CD8-positive, alpha-beta memory T cell (primary cell): ENCODE data around the gene SETD6. TPM values are rescaled to one million over a fixed set of nuclear protein-coding genes. Genes with fewer than 3 reads are reported as not detected.

Experiments
- CTCF ChIA-PET: fragments of 350-600 bp; sonication (Branson Sonifier 250); formaldehyde crosslinking; loops from one replicate; lab custom pipeline; 2021; ENCODE audit warnings: antibody characterized with exemption; lab: Charles Lee
- POLR2A ChIA-PET: fragments of 350-600 bp; sonication (Branson Sonifier 250); formaldehyde crosslinking; loops from one replicate; lab custom pipeline; 2021; ENCODE audit warnings: antibody characterized with exemption; lab: Charles Lee
- DNase-seq, 5 donors: peaks; one replicate each; pipeline versions ENCODE4 v3.0.0 to v3.0.0-alpha.2; 2020 to 2022; ENCODE audit warnings: mixed read lengths in 1 of 5
- H3K27ac ChIP-seq: one replicate; pipeline ENCODE4 v1.7.0; 2013; ENCODE audit warnings: low read depth, mild to moderate bottlenecking, low read length, moderate library complexity
- H3K27me3 ChIP-seq: 2 replicates; pipeline ENCODE4 v1.7.0; 2013; ENCODE audit warnings: low read length, mild to moderate bottlenecking; ENCODE audit not compliant: insufficient read depth, poor library complexity, severe bottlenecking
- H3K36me3 ChIP-seq: 2 replicates; pipeline ENCODE4 v1.7.0; 2013; ENCODE audit warnings: mild to moderate bottlenecking, low read length, moderate library complexity; ENCODE audit not compliant: insufficient read depth
- H3K4me1 ChIP-seq: 2 replicates; pipeline ENCODE4 v1.7.0; 2013; ENCODE audit warnings: mild to moderate bottlenecking, low read length, moderate library complexity; ENCODE audit not compliant: insufficient read depth
- H3K4me3 ChIP-seq: 2 replicates; pipeline ENCODE4 v1.7.0; 2013; ENCODE audit warnings: mild to moderate bottlenecking, low read length
- H3K9me3 ChIP-seq: 2 replicates; pipeline ENCODE4 v1.7.0; 2013; ENCODE audit warnings: mild to moderate bottlenecking, low read length
- H3K27ac Mint-ChIP-seq, 8 donors: one replicate each; pipeline ENCODE4 v1.8.0; 2020 to 2021; ENCODE audit warnings: mixed read lengths in 8 of 8, mild to moderate bottlenecking in 6 of 8, inconsistent platforms in 3 of 8, moderate library complexity in 3 of 8
- H3K27me3 Mint-ChIP-seq, 2 donors: one replicate each; pipeline ENCODE4 v1.8.0; 2020 to 2021; ENCODE audit warnings: mixed read lengths in 2 of 2, mild to moderate bottlenecking in 1 of 2, moderate library complexity in 1 of 2
- H3K36me3 Mint-ChIP-seq, 3 donors: one replicate each; pipeline ENCODE4 v1.8.0; 2020 to 2021; ENCODE audit warnings: mixed read lengths in 3 of 3, inconsistent platforms in 1 of 3, mild to moderate bottlenecking in 1 of 3
- H3K4me1 Mint-ChIP-seq, 3 donors: one replicate each; pipeline ENCODE4 v1.8.0; 2020 to 2021; ENCODE audit warnings: mixed read lengths in 3 of 3, inconsistent platforms in 1 of 3, mild to moderate bottlenecking in 1 of 3
- H3K4me3 Mint-ChIP-seq, 7 donors: one replicate each; pipeline ENCODE4 v1.8.0; 2020 to 2021; ENCODE audit warnings: mixed read lengths in 7 of 7, mild to moderate bottlenecking in 6 of 7, moderate library complexity in 4 of 7, inconsistent platforms in 2 of 7
- H3K9me3 Mint-ChIP-seq, 5 donors: one replicate each; pipeline ENCODE4 v1.8.0; 2020 to 2022; ENCODE audit warnings: mixed read lengths in 5 of 5, mild to moderate bottlenecking in 3 of 5, moderate library complexity in 2 of 5, inconsistent platforms in 1 of 5
- polyA plus RNA-seq: library from polyadenylated mRNA; unstranded; fragments of 300-500 nt; fragmentation: Illumina TruSeq; gene quantifications from one replicate; pipeline ENCODE4 v1.2.3, GENCODE V29; 2021
- total RNA-seq, 2 experiments: library from RNA; stranded (reverse); gene quantifications; one replicate each; pipeline ENCODE4 v1.2.3, GENCODE V29; 2021

SETD6 gene
- total RNA-seq (10 to 100 TPM; 23.8 to 24.9 TPM), polyA plus RNA-seq (10.5 TPM)

DNA sequence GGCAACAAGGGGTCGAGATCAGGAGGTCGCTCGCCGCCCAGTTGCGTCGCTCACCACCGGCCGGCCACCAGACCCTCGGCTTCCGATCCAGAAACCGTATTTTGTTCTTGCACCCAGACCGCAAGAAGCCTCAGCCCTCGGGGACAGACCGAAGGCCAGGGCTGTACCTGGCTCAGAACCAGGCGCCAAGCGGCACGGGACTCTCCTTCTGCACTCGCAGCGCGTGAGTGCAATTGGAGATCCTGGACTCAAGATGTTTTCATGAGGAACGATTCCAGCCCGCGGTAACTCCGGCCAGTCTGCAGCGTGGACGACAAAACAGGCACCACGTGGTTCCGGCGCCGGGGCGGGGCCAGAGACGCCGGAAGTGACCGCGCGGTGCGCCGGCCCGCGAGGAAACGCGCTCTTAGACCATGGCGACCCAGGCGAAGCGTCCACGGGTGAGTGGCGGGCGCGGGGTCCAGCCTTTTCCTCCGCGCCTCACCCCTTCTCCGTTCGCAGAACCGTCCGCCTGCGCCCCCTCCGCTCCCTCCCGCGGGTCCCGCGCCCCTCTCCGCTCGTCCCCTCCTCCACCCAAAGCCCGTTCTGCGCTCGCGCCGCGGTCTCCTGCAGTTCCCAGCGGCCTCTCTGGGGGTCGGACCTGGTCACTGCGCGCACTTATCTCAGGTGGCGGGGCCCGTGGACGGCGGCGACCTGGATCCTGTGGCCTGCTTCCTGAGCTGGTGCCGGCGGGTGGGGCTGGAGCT lies at the start of gene SETD6:
Gene SETD6, plus strand, starts transcription at position 393 of the 746 bp plus-strand sequence. Its CDS starts 21 bp downstream, at position 414.
- H3K27ac Mint-ChIP-seq, result peak within 1 kb of the TSS; percentile 85 to 94 (median 88)
- H3K27me3 Mint-ChIP-seq, result no peaks in the 10 kb centered on the region
- ChIA-PET POLR2A (interaction anchor here (0.6 kb wide), 2 partner anchors 236 to 1007 kb away, joined by 4 to 5 read pairs; no protein-coding TSS in a partner anchor), CTCF (interaction anchor here (0.9 to 2.5 kb wide), 3 partner anchors 10 to 241 kb away, joined by 3 to 26 read pairs (median 4); partner anchors contain the start of gene NDRG4)
- Histone ChIP-seq H3K4me3 (peak within 1 kb of the TSS; percentile 92), H3K9me3 (no peaks in the 10 kb centered on the region), H3K4me1 (peaks cover 17% of the 10 kb centered on the region), H3K27ac (peak within 1 kb of the TSS; percentile 75), H3K27me3 (no peaks in the 10 kb centered on the region), H3K36me3 (peaks cover 21% of the 10 kb centered on the region)
- H3K36me3 Mint-ChIP-seq, result peaks cover 0 to 37% (median 5%) of the 10 kb centered on the region in 3 donors
- peak within 1 kb of the TSS; percentile 88 to 96 (median 90) for H3K4me3 Mint-ChIP-seq
- H3K4me1 Mint-ChIP-seq, result peaks cover 17 to 22% (median 19%) of the 10 kb centered on the region in 3 donors
- peak; percentile 56 to 78 (median 67) for DNase-seq
- no peaks in the 10 kb centered on the region for H3K9me3 Mint-ChIP-seq

DNA sequence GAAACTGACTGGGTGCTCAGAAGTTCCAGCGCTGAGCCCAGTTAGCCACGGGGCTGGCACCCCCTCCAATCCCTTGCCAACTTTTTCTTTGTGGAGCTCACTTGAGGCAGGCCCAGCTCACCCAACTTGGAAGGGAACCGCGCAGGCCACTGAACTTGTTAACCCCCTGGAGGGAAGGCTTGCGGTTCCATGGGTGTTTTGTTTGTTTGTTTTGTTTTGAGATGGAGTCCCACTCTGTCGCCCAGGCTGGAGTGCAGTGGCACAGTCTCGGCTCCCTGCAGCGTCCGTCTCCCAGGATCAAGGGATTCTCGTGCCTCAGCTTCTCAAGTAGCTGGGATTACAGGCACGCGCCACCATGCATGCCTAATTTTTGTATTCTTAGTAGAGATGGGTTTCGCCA lies 49.5 kb upstream of the SETD6 start:
- Mint-ChIP-seq H3K36me3 (no peaks in the 10 kb centered on the region), H3K4me3 (no peak overlapping the region), H3K27ac (no peak overlapping the region), H3K9me3 (no peaks in the 10 kb centered on the region), H3K27me3 (peaks cover 39 to 73% of the 10 kb centered on the region in 2 donors), H3K4me1 (peaks cover 8 to 9% (median 8%) of the 10 kb centered on the region in 3 donors)
- ChIA-PET CTCF (interaction anchor here (1.4 kb wide), 1 partner anchor 129 kb away, joined by 3 read pairs; no protein-coding TSS in a partner anchor), POLR2A (no interaction called here)
- H3K4me3 ChIP-seq, result no peak overlapping the region
- DNase-seq, result no peak
- H3K36me3 ChIP-seq, result no peaks in the 10 kb centered on the region
- H3K4me1 ChIP-seq, result no peaks in the 10 kb centered on the region
- no peaks in the 10 kb centered on the region for H3K9me3 ChIP-seq
- H3K27ac ChIP-seq, result no peak overlapping the region
- peaks cover 23% of the 10 kb centered on the region for H3K27me3 ChIP-seq

- peaks cover 35 to 69% of the 10 kb centered on the region in 2 donors for H3K27me3 Mint-ChIP-seq
- H3K4me1 ChIP-seq, result no peaks in the 10 kb centered on the region
- H3K27ac ChIP-seq, result no peak overlapping the region
- H3K27me3 ChIP-seq, result peaks cover 23% of the 10 kb centered on the region
- H3K9me3 Mint-ChIP-seq, result no peaks in the 10 kb centered on the region
- H3K4me3 Mint-ChIP-seq, result peak overlapping the region in 2 of 7 donors; percentile 32 to 34
- no peaks in the 10 kb centered on the region for H3K36me3 ChIP-seq
- no peaks in the 10 kb centered on the region for H3K9me3 ChIP-seq
- CTCF ChIA-PET, result no interaction called here
- POLR2A ChIA-PET, result no interaction called here
- H3K4me1 Mint-ChIP-seq, result peaks cover 8 to 9% (median 8%) of the 10 kb centered on the region in 3 donors
- no peak overlapping the region for H3K4me3 ChIP-seq
- H3K27ac Mint-ChIP-seq, result no peak overlapping the region
- H3K36me3 Mint-ChIP-seq, result no peaks in the 10 kb centered on the region
- DNase-seq, result no peak
Measured at GRCh38 chr16:58466396-58466795, 48.9 kb upstream of the SETD6 start.

DNA sequence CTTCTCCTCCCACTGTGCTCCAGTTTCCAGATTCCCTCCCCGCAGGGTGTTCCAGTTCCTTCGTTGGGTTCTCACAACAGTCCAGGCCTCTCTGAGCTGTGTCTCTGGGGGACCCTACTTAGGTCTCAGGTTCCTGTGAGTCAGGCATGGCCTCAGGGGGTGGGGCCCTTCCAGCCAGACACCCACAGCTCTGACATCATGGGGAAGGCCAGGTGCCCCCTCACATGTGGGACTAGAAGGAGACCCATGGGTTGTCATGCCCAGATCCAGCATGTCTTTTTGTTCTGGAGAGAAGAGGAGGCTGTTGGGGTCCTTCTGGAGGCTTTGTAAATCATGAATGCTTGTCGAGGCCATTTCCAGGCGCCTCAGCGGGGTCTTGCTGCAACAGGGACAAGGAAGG lies 47.4 kb upstream of the SETD6 start:
- Mint-ChIP-seq H3K36me3 (no peaks in the 10 kb centered on the region), H3K4me1 (peaks cover 6 to 9% (median 6%) of the 10 kb centered on the region in 3 donors), H3K27ac (peak overlapping the region in 1 of 8 donors; percentile 3), H3K27me3 (peaks cover 33 to 59% of the 10 kb centered on the region in 2 donors), H3K9me3 (no peaks in the 10 kb centered on the region), H3K4me3 (no peak overlapping the region)
- no peak overlapping the region for H3K27ac ChIP-seq
- no peak overlapping the region for H3K4me3 ChIP-seq
- ChIA-PET CTCF (no interaction called here), POLR2A (no interaction called here)
- H3K36me3 ChIP-seq, result no peaks in the 10 kb centered on the region
- DNase-seq, result no peak
- H3K27me3 ChIP-seq, result peaks cover 14% of the 10 kb centered on the region
- H3K4me1 ChIP-seq, result no peaks in the 10 kb centered on the region
- no peaks in the 10 kb centered on the region for H3K9me3 ChIP-seq

DNA sequence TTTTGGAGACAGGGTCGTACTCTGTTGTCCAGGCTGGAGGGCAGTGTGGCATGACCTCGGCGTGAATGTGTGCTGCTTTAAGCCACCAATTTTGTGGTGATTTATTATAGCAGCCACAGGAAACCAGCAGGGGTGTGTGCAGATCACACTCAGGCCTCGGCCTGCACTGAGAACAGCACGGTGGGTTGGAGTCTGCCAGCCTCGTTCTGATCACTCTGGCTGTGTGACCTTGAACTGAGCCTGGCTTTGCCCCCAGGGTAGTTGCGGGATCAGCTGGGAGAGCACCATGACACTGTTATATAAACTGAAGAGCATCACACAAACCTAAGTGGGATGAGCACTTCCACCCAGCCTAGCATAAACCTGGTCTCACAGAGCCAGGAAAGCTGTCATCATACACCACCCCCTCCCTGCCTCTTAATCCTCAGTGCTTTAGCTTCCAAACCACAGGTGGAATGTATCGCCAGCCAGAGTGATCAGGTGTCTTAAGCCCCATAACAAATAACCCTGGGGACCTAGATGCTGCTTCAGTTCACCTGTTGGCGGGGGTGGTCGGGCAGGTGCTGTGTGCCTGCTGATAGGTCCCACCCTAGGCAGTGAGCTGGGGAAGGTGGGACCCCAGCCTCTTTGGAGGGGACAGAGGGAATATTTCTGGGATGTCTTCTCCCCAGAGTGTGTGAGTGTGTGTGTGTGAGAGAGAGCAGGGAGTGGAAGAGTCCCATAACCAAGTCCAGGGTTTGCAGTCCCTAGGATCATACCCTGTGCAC lies 43.9 kb upstream of the SETD6 start:
- CTCF ChIA-PET, result interaction anchor here (0.9 kb wide), 1 partner anchor 16 kb away, joined by 4 read pairs; no protein-coding TSS in a partner anchor
- Histone ChIP-seq H3K27me3 (peaks cover 2% of the 10 kb centered on the region), H3K4me3 (no peak overlapping the region), H3K27ac (no peak overlapping the region), H3K4me1 (no peaks in the 10 kb centered on the region), H3K9me3 (no peaks in the 10 kb centered on the region), H3K36me3 (no peaks in the 10 kb centered on the region)
- Mint-ChIP-seq H3K27me3 (peaks cover 23 to 58% of the 10 kb centered on the region in 2 donors), H3K4me1 (peaks cover 0 to 1% (median 0%) of the 10 kb centered on the region in 3 donors), H3K9me3 (no peaks in the 10 kb centered on the region), H3K4me3 (no peak overlapping the region), H3K36me3 (no peaks in the 10 kb centered on the region), H3K27ac (no peak overlapping the region)
- POLR2A ChIA-PET, result no interaction called here
- DNase-seq, result no peak

DNA sequence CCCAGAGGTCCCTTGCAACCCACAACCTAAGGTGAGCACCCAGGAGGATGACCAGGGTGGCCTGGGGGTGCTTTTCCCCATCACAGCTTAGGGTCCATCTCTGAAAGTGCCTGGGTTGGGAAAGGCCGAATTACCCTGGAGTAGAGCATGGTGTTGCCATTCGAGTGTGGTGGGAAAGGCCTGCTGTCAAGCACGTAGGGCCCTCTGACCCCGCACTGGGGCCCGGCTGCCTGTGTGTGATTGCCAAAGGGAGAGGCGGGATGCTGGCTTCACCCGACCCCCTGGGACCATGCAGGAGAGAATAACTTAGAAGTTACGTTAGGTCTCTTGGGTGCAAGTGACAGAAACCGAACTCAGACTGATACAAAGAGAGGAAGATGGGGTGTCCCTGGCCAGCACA lies 43.1 kb upstream of the SETD6 start:
- Mint-ChIP-seq H3K4me1 (no peaks in the 10 kb centered on the region), H3K4me3 (no peak overlapping the region), H3K36me3 (no peaks in the 10 kb centered on the region), H3K27me3 (peaks cover 16 to 53% of the 10 kb centered on the region in 2 donors), H3K9me3 (no peaks in the 10 kb centered on the region), H3K27ac (peak overlapping the region in 1 of 8 donors; percentile 74)
- H3K9me3 ChIP-seq, result no peaks in the 10 kb centered on the region
- no peak overlapping the region for H3K27ac ChIP-seq
- ChIA-PET POLR2A (no interaction called here), CTCF (interaction anchor here (0.9 kb wide), 1 partner anchor 15 kb away, joined by 4 read pairs; no protein-coding TSS in a partner anchor)
- no peaks in the 10 kb centered on the region for H3K36me3 ChIP-seq
- no peaks in the 10 kb centered on the region for H3K4me1 ChIP-seq
- no peak for DNase-seq
- no peaks in the 10 kb centered on the region for H3K27me3 ChIP-seq
- no peak overlapping the region for H3K4me3 ChIP-seq

DNA sequence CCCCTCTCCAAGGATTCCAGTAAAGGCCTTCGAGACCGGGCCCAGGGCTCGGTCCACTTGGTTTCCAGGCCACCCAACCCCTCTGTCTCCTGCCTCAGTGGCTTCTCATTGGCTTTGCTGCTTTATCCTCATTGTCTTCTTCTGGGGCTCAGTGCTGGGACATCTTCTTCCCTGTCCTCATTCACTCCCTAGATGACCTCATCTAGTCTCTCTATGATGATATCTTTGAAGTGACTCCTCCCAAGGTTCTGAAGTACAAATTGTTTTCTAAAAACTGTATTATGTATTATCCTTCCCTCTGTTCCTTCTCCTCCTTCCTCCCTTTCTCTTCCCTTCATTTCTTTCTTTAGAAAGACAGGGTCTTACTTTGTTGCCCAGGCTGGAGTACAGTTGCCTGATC lies 42.5 kb upstream of the SETD6 start:
- Mint-ChIP-seq H3K27ac (no peak overlapping the region), H3K4me3 (no peak overlapping the region), H3K27me3 (peaks cover 13 to 48% of the 10 kb centered on the region in 2 donors), H3K4me1 (no peaks in the 10 kb centered on the region), H3K36me3 (no peaks in the 10 kb centered on the region), H3K9me3 (no peaks in the 10 kb centered on the region)
- no peaks in the 10 kb centered on the region for H3K36me3 ChIP-seq
- no peaks in the 10 kb centered on the region for H3K9me3 ChIP-seq
- no peak overlapping the region for H3K4me3 ChIP-seq
- no peak overlapping the region for H3K27ac ChIP-seq
- POLR2A ChIA-PET, result no interaction called here
- CTCF ChIA-PET, result interaction anchor here (1.6 kb wide), 1 partner anchor 15 kb away, joined by 5 read pairs; no protein-coding TSS in a partner anchor
- no peak for DNase-seq
- H3K4me1 ChIP-seq, result no peaks in the 10 kb centered on the region
- H3K27me3 ChIP-seq, result no peaks in the 10 kb centered on the region
